Natural killer cell (primary cell): ENCODE results near the gene FOXJ3. TPM values are rescaled to one million over a fixed set of nuclear protein-coding genes. Genes with fewer than 3 reads are reported as not detected.

Experiments used
- ATAC-seq, 3 donors: fragments of 150-1000 bp in 2 of 3; fragments of 200-7000 bp in 1 of 3; cut with Tn5 transposase; 1 replicate in 1 of 3; 2 replicates in 2 of 3; pipeline ENCODE4 v1.10.0; 2021; ENCODE audit warnings: mild to moderate bottlenecking in 2 of 3, moderate library complexity in 2 of 3
- DNase-seq, 2 donors: peaks; one replicate each; pipeline versions ENCODE4 v3.0.0 to v3.0.0-alpha.2; 2013 to 2021; ENCODE audit warnings: mixed read lengths in 1 of 2
- H3K27ac ChIP-seq: one replicate; pipeline ENCODE4 v1.5.1; 2013; ENCODE audit warnings: mild to moderate bottlenecking, low read length
- H3K27me3 ChIP-seq: one replicate; pipeline ENCODE4 v1.6.1; 2013; ENCODE audit warnings: low read length; ENCODE audit not compliant: control insufficient read depth, insufficient read depth
- H3K36me3 ChIP-seq: one replicate; pipeline ENCODE4 v1.6.1; 2013; ENCODE audit warnings: low read length; ENCODE audit not compliant: control insufficient read depth, insufficient read depth
- H3K4me1 ChIP-seq: one replicate; pipeline ENCODE4 v1.6.1; 2013; ENCODE audit warnings: low read length; ENCODE audit not compliant: control insufficient read depth, insufficient read depth
- H3K4me3 ChIP-seq: one replicate; pipeline ENCODE4 v1.5.1; 2013; ENCODE audit warnings: low read length
- H3K9me3 ChIP-seq: one replicate; pipeline ENCODE4 v1.6.1; 2013; ENCODE audit warnings: low read length; ENCODE audit not compliant: control insufficient read depth, insufficient read depth
- H3K27ac Mint-ChIP-seq, 2 donors: one replicate each; pipeline ENCODE4 v1.8.0; 2022; ENCODE audit warnings: mild to moderate bottlenecking in 2 of 2, mixed read lengths in 2 of 2, moderate library complexity in 1 of 2
- H3K27me3 Mint-ChIP-seq, 2 donors: one replicate each; pipeline ENCODE4 v1.8.0; 2022; ENCODE audit warnings: low read depth in 2 of 2, mixed read lengths in 2 of 2
- H3K36me3 Mint-ChIP-seq: one replicate; pipeline ENCODE4 v1.8.0; 2022; ENCODE audit warnings: mixed read lengths
- H3K4me1 Mint-ChIP-seq, 2 donors: one replicate each; pipeline ENCODE4 v1.8.0; 2022; ENCODE audit warnings: mixed read lengths in 2 of 2
- H3K4me3 Mint-ChIP-seq: one replicate; pipeline ENCODE4 v1.8.0; 2022; ENCODE audit warnings: mild to moderate bottlenecking, moderate library complexity, mixed read lengths
- H3K9me3 Mint-ChIP-seq, 2 donors: one replicate each; pipeline ENCODE4 v1.8.0; 2022; ENCODE audit warnings: mixed read lengths in 2 of 2
- CTCF ChIP-seq: fragments of 200-600 bp; IDR thresholded peaks from one replicate; pipeline ENCODE4 v1.8.0; 2022; ENCODE audit warnings: antibody characterized with exemption
- WGBS: methylation state at CpG from one replicate; pipeline ENCODE4 v1.1.7; 2013; ENCODE audit warnings: missing lambda C conversion rate; ENCODE audit not compliant: insufficient coverage; 5-methylcytosine and 5-hydroxymethylcytosine counted together
- intact Hi-C: fragments of 100-400 bp; cut with micrococcal nuclease; formaldehyde crosslinking; loops from one replicate; pipeline ENCODE4 v1.14.2; 2022
- total RNA-seq, 4 donors: library from RNA; stranded (reverse); fragments of 120-200 nt in 1 of 4; gene quantifications; one replicate each; pipeline versions ENCODE4 v1.2.3 to v1.2.4, GENCODE V29; 2013 to 2022

FOXJ3 gene
- total RNA-seq, 3 donors from 2014 or later (not counting 1 experiment from before 2014, with no cell fraction given): 81.9 to 93.8 (median 82.5) TPM

- DNase-seq: no peak
- Mint-ChIP-seq H3K27ac (no peak overlapping the region), H3K4me1 (peaks cover 31 to 42% of the 10 kb centered on the region in 2 donors), H3K27me3 (no peaks in the 10 kb centered on the region), H3K36me3 (no peaks in the 10 kb centered on the region), H3K4me3 (no peak overlapping the region), H3K9me3 (no peaks in the 10 kb centered on the region)
- peaks cover 10% of the 10 kb centered on the region for H3K4me1 ChIP-seq
- intact Hi-C loops: loop anchor here (5.0 kb wide), 1 partner anchor 160 kb away; no protein-coding TSS in a partner anchor
- 95% methylated on average over 6 of the region's 6 CpGs for WGBS
- ATAC-seq: no peak
- no peak overlapping the region for H3K4me3 ChIP-seq
- H3K9me3 ChIP-seq: no peaks in the 10 kb centered on the region
- H3K27me3 ChIP-seq: no peaks in the 10 kb centered on the region
- TF ChIP-seq CTCF: no peak
- no peak overlapping the region for H3K27ac ChIP-seq
- H3K36me3 ChIP-seq: no peaks in the 10 kb centered on the region
Observed at GRCh38 chr1:42336978-42337377, 1.9 kb upstream of the FOXJ3 start.

GRCh38 chr1:42335809-42336518, 929 bp upstream of the FOXJ3 start:
- Mint-ChIP-seq H3K27me3 (no peaks in the 10 kb centered on the region), H3K4me3 (peak overlapping the region; percentile 80), H3K36me3 (no peaks in the 10 kb centered on the region), H3K27ac (peak overlapping the region; percentile 74 to 91), H3K9me3 (no peaks in the 10 kb centered on the region), H3K4me1 (peaks cover 42 to 52% of the 10 kb centered on the region in 2 donors)
- peak overlapping the region; percentile 92 for H3K27ac ChIP-seq
- H3K27me3 ChIP-seq: no peaks in the 10 kb centered on the region
- peak overlapping the region; percentile 96 for H3K4me3 ChIP-seq
- intact Hi-C loops: loop anchor here (2.0 to 5.0 kb wide), 3 partner anchors 17 to 159 kb away; partner anchors contain the start of genes PPCS and ZMYND12
- no peaks in the 10 kb centered on the region for H3K36me3 ChIP-seq
- DNase-seq: no peak
- ATAC-seq: no peak
- H3K4me1 ChIP-seq: peaks cover 10% of the 10 kb centered on the region
- WGBS: 19% methylated on average over 7 of the region's 9 CpGs
- H3K9me3 ChIP-seq: no peaks in the 10 kb centered on the region
- TF ChIP-seq CTCF: no peak

GRCh38 chr1:42334240-42335049, 590 bp downstream of the FOXJ3 start:
- Mint-ChIP-seq H3K4me1 (peaks cover 55 to 66% of the 10 kb centered on the region in 2 donors), H3K27ac (peak overlapping the region; percentile 81 to 91), H3K36me3 (no peaks in the 10 kb centered on the region), H3K27me3 (no peaks in the 10 kb centered on the region), H3K4me3 (peak overlapping the region; percentile 89), H3K9me3 (no peaks in the 10 kb centered on the region)
- WGBS: under 1% methylated on average over 58 of the region's 58 CpGs
- peak overlapping the region; percentile 68 for H3K27ac ChIP-seq
- TF ChIP-seq CTCF: no peak
- intact Hi-C loops: loop anchor here (2.0 to 5.0 kb wide), 3 partner anchors 16 to 157 kb away; partner anchors contain the start of genes PPCS and ZMYND12
- H3K9me3 ChIP-seq: no peaks in the 10 kb centered on the region
- H3K36me3 ChIP-seq: no peaks in the 10 kb centered on the region
- DNase-seq (peak in 1 of 2 donors; percentile 54), ATAC-seq (peak; percentile 59 to 70 (median 64))
- no peaks in the 10 kb centered on the region for H3K27me3 ChIP-seq
- peaks cover 10% of the 10 kb centered on the region for H3K4me1 ChIP-seq
- peak overlapping the region; percentile 96 for H3K4me3 ChIP-seq
